HG03280 (cell line): ENCODE measurements around the gene DOCK2.

Experiments
- ATAC-seq: cut with Tn5 transposase; IDR thresholded peaks from one replicate; pipeline ENCODE4 v1.9.1; 2021; ENCODE audit warnings: mild to moderate bottlenecking, moderate library complexity; ENCODE audit not compliant: unreplicated experiment

Gene DOCK2

DNA sequence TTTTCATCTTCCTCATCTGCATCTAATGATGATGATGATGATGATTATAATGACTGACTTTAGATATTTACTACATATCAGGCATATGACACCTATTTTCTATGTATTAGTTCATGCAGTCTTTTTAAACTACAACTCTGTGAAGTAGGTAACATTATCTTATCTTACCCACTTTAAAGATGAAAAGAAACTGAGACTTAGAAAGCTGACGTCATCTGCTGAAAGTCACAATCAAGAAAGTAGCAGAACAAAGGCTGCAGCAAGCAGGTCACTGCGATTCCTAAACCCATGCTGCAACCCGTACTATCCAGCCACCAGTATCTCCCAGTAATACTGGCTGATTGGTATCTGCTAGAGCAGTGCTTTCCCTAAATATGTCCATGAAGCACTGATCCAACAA is 383.3 kb downstream of the DOCK2 start:
- ATAC-seq, result no peak

DNA sequence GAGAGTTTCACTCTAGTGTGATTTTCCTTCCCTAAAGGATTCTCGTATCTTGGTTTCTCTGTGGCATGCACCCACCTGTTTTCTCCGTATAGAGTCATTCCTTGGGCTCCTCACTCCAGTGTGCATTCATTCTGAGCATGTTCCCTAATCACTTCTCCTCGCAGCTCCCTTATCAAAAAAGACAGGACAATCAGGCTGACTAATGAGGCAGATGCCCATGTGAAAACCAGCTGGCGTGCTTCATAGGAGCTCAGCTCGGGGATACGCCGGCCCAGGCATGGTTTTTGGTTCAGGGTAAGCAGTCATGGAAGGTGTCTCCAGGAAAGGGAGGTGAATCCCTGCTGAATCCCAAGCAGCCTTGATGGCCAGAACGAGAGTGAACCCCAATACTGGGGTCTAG is 384.4 kb downstream of the DOCK2 start:
- no peak for ATAC-seq

DNA sequence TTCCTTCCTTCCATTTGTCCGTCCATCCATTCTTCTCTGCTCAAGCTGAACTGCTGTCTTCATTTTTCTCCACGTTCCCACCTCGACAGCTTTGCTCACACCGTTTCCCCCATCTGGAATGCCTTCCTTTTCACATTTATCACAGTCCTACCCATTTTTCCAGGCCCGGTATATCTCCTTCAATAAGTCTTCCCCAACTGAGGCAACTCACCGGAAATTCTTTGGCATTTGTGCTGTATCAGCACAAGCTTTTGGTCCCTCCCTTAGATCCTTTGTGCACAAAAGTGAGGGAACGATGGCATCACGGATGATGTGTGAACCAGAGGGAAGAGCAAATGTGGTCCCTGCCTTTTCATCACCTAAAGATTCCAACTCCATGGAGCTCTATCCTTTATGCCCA is 388.8 kb downstream of the DOCK2 start:
- ATAC-seq, result no peak

DNA sequence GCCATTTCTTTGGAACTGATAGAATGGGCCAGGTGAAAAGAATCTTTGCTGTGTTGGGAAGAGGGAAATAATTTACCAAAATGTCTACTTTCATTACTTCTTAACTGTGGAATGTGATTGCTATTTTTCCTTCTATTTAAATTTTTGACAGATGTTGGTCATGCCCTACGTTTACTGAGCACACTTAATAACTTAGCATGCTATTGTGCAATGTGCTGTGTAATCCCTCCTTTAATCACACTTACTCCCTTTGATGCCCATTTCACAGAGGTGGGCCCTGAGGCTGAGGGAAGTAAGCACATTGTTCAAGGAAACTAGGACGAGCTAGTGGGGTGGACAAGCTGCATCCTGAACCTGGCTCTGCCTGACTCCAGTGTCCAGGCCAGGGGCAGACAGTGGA is 391.0 kb downstream of the DOCK2 start:
- ATAC-seq, result no peak

DNA sequence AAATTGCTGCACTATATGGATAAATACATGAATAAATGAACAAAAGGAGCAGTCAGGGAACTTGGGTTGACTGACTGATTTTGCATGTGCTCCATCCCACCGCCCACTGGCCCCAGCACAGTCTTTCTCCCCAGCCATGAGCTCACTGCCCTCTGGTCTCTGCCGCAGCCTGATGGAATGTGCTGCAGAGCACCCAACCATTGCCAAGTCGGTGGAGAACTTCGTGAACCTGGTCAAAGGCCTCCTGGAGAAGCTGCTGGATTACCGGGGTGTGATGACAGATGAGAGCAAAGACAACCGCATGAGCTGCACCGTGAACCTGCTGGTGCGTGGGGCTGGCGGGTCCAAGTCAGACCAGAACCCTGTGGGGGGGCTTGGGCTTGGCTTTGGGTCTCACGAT is 397.2 kb downstream of the DOCK2 start:
- no peak for ATAC-seq

DNA sequence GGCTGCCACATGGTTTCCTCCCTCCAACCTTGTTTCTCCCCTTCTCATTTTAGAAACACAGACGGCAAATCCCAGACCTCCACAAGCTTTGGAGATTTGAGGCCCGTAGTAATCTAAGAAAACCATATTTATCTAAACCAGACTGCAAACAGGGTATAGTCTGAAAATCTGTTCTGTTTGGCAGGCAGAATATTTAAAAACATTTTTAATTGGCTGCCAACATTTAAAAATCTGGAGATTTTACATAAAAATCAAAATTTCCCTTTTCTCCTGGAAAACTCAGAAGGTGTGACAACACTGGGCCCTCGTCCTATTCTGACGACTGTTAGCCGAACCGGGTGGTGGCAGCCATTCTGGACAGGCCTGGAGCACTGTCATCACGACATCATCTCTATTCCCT is 401.2 kb downstream of the DOCK2 start:
- no peak for ATAC-seq

DNA sequence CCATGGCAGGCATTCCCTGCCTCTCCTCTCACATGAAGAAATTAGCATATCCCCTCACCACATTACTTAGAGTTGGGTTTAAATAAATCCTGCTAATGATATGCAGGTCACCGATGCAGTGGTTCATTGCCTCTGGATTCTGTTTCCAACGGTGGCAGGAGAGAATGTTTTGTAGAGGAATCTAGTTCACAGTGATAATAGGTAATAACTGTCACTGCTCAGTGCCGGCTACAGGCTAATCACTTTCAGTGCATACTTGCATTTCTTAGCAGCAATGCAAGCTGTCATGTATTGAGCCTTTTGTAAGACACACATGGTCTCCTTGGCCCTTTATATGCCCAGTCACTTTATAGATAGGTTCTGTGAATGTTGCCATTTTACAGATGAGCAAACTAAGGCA is 402.8 kb downstream of the DOCK2 start:
- no peak for ATAC-seq

DNA sequence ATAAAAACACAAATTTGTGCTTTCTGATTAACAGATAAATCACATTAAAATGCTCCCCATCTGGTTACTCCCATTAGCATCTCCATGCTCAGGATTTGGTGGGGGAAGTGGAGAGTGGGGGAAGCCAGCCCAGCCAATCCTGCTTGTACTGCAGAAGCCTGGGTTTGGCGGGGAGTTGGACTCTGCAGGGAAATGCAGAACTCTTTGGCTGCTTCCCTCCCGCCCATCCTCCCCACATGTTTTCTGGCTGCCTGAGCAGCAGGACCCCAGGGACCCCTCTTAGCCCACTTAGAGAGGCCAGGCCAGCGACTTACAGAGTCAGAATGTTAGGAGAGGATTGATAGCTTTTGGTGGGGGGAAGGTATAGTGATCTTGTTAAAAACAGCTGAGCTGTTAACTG is 409.2 kb downstream of the DOCK2 start:
- no peak for ATAC-seq

DNA sequence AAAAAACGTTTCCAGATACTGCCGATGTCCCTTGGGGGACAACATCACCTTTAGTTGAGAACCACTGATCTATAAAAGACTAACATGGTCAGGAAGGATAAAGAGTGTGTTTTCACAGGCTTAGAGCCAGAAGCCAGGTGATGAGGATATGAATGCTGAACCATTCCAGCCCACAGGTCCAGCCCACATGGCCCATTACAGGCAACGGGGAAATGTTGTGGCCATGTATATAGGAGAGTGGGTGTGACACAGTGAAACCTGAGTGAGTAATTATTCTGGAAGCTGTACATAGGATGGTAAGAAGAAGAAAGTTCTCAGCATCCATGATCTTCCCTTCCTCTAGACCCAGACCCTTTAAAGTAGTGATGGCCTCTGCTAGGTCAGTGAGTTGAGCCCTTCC is 412.6 kb downstream of the DOCK2 start:
- no peak for ATAC-seq

DNA sequence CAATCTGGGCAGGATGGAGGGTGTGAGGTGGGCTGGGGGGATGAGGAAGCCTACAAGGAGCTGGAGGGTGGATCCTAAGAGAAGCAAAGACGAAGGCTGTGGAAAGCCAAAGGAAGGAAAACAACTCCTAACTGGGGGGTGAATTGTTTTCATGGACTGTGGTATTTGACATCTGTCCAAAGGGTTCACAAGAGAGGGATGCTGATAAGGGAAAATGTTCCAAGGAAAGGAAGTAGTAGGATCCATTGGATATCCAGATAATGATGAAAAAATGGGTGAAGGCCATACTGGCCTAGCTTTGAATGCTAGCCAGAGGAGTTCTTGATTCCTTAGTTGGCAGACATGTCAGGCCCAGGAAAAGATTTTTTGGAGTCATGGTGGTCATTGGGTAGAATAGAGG is 416.8 kb downstream of the DOCK2 start:
- no peak for ATAC-seq

DNA sequence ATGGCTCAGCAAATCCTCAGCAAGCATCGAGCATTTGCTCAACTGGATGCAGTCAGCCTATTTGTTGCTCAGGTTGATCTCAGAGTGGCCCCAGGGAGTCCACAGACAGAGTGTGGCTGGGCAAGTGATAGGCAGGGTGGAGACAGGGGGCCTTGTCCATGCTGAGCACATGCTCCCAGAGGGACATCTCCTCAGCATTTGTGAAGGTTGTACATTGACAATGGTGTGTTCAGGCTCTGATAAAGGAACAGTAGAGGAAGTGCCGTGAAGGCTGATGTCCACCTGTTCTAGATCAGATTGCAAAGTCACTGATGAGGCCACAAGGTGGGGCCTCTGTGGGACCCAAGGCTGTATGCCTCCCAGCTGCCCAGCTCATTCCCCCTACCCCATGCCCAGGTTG is 418.5 kb downstream of the DOCK2 start:
- ATAC-seq, result no peak

DNA sequence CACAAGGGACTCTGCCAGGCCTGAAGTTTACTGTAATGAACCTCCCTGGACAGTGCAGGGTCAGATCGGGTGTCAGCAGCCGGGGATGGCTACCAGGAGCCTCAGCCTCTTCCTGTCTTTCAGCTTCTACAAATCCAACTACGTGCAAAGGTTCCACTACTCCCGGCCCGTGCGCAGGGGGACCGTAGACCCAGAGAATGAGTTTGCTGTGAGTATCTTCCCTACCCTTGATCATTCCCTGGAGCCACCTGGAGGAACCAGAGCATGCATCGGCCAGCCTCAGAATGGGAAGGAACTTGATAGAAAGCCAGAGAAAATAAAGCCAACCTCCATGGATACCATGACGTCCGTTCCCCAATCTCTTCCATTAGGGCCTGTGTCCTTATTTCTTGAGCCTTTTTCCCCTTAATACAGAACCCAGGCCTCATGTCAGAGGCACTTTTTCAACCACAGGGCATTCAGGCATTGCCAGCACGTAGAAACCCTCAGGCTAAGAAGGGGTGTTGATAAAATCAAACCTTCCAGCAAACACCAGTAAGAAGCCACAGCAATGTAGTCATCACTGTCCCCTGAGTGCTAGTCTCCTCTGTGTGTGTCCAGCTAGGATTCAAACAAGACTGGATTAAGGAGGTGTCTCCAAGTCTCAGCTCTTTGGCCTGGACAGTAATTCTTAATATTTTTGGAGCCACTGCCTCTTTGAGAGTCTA is 419.6 kb downstream of the DOCK2 start:
- no peak for ATAC-seq

DNA sequence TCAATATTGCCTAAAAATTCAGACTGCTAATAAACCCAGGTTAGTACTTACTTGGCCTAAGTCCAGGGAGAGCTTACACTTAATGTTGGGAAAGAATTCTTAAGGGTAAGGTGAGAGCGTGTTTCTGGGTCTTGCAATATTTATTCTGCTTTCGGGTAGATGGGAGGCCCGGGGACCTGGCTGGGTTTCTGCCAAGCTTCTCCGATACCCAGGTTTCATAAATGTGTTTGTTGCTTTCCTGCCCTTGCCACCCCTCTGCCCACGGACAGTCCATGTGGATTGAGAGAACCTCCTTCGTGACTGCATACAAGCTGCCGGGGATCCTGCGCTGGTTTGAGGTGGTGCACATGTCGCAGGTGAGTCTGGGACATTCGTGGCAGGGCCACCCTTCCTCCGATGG is 420.2 kb downstream of the DOCK2 start:
- ATAC-seq, result no peak

DNA sequence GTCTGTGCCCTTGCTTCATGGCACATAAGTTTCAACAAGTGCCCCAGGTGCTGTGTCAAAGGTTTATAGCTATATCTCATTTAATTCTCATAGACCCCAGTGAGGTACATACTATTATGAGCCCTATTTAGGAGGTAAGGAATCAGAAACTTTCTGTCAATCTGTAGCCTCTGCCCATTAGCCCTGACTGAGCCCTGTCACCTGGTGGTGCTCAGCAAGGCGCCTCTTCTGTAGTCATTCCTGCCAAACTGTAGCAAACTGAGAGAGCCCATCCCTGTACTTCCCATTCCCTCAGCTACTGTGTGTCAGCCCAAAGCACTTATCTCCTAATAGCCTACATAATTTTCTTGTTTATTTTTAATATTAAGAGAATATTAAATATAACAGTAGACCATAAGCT is 422.1 kb downstream of the DOCK2 start:
- ATAC-seq, result no peak

DNA sequence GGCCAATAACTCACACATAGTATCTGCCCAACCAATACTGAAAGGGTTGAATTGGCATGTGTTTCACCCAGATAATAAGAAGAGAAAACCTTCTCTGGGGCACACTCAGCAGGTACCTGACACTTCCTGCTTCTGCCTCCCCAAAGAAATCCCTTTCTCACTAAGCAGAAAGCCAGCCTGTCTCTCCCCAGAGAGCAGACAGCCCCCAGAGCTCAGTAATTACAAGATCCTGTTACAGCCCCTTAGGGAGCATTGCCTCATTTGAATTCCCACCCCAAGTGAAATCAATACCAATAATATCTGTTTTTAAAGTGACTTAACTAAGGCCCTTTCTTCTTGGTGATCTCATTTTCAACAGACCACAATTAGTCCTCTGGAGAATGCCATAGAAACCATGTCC is 430.1 kb downstream of the DOCK2 start:
- no peak for ATAC-seq

DNA sequence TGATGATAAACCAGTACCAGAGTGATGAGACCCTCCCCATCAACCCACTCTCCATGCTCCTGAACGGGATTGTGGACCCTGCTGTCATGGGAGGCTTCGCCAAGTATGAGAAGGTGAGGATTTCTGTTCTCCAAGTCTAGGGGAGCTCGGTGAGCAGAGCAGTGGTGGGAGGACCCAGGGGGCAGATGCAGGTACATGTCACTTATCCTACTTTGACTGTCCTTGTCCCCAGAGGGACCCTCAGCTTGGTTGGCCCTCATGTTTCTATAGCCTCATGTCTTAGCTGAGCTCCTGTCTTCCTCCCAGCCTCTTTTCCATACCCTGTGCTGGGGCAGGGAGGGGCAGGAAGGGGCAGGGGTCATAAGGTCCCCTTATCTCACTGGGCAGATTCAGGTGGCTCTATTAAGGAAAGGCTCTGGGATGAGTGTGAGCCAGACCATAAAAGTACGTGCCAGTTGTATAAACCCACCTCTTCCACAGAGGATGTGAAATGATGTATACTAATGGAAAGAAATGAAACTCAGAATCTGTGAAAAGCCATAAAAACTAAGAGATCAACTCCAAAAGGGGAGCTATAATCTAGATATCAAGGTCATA is 430.6 kb downstream of the DOCK2 start:
- ATAC-seq, result no peak

DNA sequence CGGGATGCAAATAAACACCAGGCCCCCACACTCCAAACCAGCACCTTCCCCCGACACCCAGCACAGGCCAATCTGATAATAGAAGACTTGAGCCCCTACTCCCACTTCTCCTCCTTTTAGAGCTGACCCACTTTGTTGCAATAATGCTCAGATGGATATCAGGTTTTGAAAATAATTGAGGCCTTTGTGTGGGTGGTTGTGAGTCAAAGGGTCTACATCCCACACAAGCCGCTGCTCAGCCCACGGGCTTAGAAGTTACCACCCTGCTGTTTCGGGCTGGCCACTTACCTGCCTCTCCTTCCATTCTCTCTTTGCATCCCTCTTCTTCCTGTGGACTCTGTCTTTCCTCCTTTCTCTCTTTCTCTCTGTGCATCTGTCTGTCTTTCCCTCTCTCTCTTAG is 432.4 kb downstream of the DOCK2 start:
- ATAC-seq, result no peak

DNA sequence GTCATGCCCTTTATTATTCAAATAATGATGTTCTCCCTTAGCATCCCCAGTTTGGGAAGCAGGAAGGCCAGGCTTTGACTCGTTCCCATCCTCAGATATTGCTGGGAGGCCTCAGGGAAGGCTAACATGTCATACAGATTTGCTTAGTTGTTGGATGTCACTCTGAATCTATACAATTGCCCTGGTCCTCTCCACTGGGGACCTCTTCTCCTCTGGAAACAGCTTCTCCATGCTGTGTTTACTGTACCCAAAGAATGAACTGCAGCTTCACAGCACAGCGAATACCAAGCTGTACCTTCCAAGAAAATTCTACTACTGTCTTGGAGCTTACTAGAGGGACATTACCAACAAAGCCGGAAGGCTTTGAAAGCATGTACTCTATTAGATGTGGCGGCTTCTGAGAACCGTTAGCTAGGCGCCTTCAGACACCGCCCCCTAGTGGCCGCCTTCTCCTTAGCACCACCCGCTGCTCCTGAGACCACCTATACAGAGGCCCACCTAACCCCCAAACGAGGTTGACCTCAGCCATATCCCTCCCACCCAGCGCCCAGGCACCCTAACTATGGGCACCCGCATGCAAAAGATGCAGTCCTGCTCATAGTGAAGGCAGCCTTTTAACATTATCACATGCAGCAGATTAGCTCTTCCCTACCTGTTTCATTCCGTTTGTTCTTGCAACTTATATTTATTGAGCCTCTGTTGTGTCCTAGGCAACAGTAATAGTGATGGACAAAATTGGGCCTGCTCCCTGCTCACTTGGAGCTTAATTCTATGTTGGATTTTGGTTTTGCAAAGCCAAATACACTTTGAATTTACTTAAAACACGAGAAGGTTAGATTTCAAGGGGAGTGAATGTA is 433.7 kb downstream of the DOCK2 start:
- ATAC-seq, result no peak

DNA sequence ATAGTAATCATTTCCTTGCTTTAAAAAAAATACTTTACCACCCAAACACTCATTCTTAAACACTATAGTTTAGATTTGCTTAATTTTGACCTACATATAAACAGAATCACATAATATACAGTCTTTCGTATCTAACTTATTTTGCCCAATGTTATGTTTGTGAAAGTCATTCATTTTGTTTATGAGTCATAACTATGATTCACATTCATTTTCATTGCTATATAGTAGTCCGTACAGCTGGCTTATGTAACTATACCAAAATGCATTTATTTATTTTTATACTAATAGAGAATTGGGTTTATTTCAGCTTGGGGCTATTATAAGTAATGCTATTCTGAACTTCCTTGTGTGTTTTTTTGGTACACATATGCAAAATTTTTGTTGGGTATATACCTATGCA is 434.7 kb downstream of the DOCK2 start:
- no peak for ATAC-seq

DNA sequence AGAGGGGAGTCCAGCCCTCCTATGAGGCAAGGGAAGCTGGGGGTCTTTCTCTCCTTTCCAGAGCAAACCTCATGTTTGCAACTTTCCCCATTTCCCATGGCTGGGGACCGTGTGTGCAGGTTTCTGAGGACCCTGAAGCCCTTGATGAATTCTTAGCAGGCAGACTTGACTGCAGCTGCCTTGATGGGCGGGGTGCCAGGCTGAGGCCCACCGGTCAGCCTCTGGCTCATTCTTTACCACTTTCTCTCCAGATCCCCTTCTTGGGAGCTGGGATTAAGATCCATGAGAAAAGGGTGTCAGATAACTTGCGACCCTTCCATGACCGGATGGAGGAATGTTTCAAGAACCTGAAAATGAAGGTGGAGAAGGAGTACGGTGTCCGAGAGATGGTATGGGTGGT is 438.6 kb downstream of the DOCK2 start:
- no peak for ATAC-seq

DNA sequence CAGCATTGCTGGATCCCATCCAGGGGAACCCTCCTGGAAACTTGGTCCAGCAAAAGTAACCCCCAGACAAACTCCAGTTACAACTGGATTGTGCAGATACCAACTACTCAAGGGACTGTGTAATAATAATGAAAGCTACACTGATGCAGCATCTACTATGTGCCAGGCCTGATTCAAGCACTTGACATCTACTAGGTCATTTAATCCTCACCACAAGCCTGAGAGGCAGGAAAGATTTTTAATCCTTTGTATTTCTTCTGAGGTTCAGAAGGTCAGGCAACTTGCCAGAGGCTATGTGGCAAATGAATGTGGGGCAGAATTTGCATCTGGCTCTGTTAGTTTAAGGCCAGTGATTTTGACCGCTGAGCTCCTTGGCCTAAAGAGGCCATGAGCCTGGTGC is 439.1 kb downstream of the DOCK2 start:
- ATAC-seq, result no peak

DNA sequence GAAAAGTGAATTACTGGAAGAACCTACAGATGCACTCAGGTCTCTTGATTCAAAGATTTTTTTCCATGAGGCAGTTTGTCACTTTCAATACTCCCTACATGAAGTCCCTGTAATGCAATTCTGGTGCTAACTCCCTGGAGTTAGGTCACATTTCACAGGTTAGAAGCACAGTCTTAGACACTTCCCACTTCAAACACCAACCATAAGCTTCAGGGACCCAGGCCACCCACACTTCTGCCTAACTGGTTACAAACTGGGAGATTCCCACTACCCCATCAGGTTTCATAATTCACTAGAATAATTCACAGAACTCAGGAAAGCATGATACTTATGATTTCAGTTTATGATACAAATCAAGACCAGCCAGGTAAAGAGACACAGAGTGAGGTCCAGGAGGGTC is 439.7 kb downstream of the DOCK2 start:
- no peak for ATAC-seq
